GM19397 (cell line): Measurements from ENCODE around the gene CNN3.

Experiments
- ATAC-seq: cut with Tn5 transposase; IDR thresholded peaks from one replicate; pipeline ENCODE4 v1.9.1; 2021; ENCODE audit warnings: mild to moderate bottlenecking, moderate library complexity; ENCODE audit not compliant: unreplicated experiment

The CNN3 gene

DNA sequence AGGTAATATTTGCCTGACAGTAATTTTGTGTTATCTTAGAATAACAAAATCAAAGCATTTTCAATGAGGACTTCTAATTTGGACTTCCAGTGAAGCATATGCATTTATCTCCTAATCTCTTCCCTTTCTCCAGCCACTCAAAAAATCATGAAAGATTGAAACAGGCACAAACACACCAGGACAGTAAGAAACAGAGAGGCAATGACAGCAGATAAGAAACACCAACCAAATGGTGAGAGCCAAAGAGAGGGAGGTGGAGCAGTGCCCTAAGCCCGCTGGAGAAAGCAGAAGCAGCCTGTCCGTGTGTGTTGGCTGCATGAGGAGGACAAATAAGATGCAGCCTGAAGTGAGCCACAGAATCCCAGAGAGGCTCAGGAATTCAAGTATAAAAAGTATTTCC, 67.7 kb downstream of the CNN3 start:
- no peak for ATAC-seq

- ATAC-seq: no peak
Observed at GRCh38 chr1:94858276-94858675, 68.6 kb downstream of the CNN3 start.

- no peak for ATAC-seq
Observed at GRCh38 chr1:94856868-94857267, 70.0 kb downstream of the CNN3 start.

DNA sequence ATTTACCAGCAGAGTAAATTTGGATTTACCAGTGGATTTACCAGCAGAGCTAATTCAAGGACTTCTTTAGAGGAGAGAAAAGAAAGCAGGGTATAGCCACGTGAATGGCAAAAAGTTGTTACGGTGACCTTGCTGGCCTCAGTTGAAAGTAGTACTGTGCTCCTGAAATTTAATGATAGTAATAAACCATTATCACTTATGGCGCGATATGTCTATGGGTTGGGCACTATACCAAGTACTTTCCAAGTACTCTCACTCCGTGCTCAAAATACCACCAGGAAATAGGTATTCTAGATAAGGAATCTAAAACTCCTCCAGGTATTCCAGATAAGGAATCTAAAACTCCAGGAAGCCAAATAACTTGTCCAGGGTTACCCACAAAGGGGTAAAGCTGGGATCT, 70.9 kb downstream of the CNN3 start:
- ATAC-seq: no peak

- no peak for ATAC-seq
Observed at GRCh38 chr1:94855307-94855700, 71.6 kb downstream of the CNN3 start.

DNA sequence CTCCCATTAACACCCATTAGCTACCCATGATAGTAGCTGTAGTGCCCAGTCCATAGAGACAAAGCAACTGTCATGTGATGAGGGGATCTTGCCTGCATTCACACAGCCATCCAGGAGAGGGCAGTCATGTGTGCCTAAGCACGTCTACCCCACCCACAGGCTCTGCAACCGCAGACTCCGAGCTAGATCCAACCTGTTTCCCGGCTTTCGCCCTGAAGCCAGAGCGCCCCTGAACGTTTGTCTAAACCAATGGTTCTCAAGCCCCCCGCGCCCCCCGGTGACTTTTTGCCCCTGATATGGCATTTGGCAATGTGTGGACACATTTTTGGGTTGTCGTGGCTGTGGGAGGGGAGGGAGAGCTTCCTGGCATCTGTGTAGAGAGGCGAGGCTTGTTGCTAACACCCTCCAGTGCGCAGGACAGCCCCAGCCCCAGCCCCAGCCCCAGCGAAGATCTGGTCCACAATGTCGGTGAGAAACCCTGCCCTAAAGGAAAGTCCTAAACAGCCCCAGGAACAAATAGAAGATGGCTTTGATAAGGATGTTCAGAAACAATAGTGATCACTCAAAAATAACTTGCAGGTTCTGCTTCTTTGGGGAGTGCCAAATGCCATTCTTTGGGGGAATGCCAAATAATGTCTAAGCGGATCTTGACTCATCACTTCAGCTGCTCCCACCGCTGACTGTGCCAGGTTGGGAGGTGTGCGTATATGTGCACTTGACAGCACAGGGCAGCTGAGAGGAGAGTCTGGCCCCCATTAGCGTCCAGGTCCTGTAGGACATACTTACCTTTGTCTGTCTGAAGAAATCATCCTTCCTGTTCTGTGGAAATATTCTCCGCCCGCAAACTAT, 72.2 kb downstream of the CNN3 start:
- ATAC-seq: peak; percentile 99

DNA sequence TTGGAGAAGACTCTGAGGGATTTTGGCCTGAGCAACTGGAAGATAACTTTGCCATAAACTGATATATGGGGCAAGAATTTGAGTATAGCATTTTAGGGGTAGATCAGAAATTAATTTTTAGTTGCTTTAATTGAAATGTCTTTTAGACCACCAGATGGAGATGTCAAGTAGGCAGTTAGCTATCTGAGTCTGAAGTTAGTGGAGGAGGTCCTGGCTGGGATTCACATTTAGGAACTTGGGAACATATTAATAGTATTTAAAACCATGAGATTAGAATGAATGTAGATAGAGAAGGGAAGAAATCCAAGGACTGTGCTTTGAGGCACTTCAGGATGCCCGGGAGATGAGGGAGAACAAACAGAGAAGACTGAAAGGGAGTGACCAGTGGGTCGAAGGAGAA, 74.1 kb downstream of the CNN3 start:
- no peak for ATAC-seq

- no peak for ATAC-seq
Observed at GRCh38 chr1:94851571-94851970, 75.3 kb downstream of the CNN3 start.
